Neural progenitor cell (in vitro differentiated cells): ENCODE results near the gene GDPD5.

Experiments
- EZH2phosphoT487 ChIP-seq: fragments of 200-600 bp; sonication (generic); IDR thresholded peaks from 2 replicates; pipeline ENCODE4 v1.6.1; 2017; ENCODE audit warnings: antibody characterized with exemption
- TF ChIP-seq, protein P1 (sequence below): fragments of 200-600 bp; sonication (generic); IDR thresholded peaks from 2 replicates; pipeline ENCODE4 v1.5.1; 2017; ENCODE audit warnings: antibody characterized with exemption, mild to moderate bottlenecking

DNA sequence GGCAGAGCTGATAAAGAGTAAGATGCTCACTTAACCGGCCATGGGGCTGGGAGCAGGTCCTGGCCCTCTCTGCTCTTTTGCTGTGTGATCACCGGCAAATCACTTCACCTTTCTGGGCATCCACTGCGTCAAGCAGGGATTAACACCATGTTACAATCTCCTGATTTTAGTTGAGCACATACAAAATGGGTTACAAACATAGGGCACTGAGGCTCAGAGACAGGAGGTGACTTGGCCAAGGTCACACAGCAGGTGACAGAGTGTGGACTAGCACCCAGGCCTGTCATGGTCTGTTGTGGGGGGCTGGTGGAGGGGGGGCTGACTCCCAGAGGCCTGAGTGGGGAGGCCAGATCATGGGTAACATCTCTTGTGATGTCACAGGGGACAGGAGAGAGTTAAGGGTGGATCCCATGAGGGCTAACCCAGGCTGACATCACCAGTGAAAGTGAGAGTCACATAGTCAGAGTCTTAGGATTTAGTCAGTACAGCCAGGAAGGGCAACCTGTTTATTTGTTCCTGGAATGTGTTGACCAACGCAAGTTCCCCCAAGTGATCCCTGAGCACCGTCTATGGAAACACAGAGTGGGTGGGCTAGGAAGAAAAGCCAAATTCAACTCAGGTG, 27.8 kb downstream of the GDPD5 start:
- TF ChIP-seq EZH2phosphoT487 = no peak
- TF ChIP-seq, protein P1, sequence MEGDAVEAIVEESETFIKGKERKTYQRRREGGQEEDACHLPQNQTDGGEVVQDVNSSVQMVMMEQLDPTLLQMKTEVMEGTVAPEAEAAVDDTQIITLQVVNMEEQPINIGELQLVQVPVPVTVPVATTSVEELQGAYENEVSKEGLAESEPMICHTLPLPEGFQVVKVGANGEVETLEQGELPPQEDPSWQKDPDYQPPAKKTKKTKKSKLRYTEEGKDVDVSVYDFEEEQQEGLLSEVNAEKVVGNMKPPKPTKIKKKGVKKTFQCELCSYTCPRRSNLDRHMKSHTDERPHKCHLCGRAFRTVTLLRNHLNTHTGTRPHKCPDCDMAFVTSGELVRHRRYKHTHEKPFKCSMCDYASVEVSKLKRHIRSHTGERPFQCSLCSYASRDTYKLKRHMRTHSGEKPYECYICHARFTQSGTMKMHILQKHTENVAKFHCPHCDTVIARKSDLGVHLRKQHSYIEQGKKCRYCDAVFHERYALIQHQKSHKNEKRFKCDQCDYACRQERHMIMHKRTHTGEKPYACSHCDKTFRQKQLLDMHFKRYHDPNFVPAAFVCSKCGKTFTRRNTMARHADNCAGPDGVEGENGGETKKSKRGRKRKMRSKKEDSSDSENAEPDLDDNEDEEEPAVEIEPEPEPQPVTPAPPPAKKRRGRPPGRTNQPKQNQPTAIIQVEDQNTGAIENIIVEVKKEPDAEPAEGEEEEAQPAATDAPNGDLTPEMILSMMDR = no peak
